Liver (tissue), 9 donors: ENCODE measurements around the gene HSD17B7. TPM values are rescaled to one million over a fixed set of nuclear protein-coding genes. Genes with fewer than 3 reads are reported as not detected.

Source experiments
- DNase-seq: peaks from one replicate; pipeline ENCODE4 v3.0.0-alpha.2; 2017; ENCODE audit warnings: low spot score
- H3K27ac ChIP-seq, 2 donors: one replicate each; pipeline ENCODE4 v1.7.0; 2013; ENCODE audit warnings: inconsistent platforms in 2 of 2, low read length in 2 of 2, control low read depth in 1 of 2, low read depth in 1 of 2, mild to moderate bottlenecking in 1 of 2
- H3K27me3 ChIP-seq, 4 donors: one replicate each; pipeline versions ENCODE4 v1.6.1 to v1.7.0; 2013; ENCODE audit warnings: low read length in 3 of 4, inconsistent platforms in 1 of 4, mild to moderate bottlenecking in 1 of 4, moderate library complexity in 1 of 4; ENCODE audit not compliant: control insufficient read depth in 4 of 4, insufficient read depth in 4 of 4
- H3K36me3 ChIP-seq, 4 donors: one replicate each; pipeline versions ENCODE4 v1.6.1 to v1.7.0; 2013; ENCODE audit warnings: low read length in 3 of 4, mild to moderate bottlenecking in 3 of 4, low read depth in 1 of 4, moderate library complexity in 1 of 4; ENCODE audit not compliant: control insufficient read depth in 4 of 4, insufficient read depth in 3 of 4
- H3K4me1 ChIP-seq, 4 donors: one replicate each; pipeline versions ENCODE4 v1.6.1 to v1.7.0; 2013; ENCODE audit warnings: low read length in 3 of 4, mild to moderate bottlenecking in 3 of 4, moderate library complexity in 1 of 4; ENCODE audit not compliant: control insufficient read depth in 4 of 4, insufficient read depth in 4 of 4
- H3K4me3 ChIP-seq, 3 donors: one replicate each; pipeline versions ENCODE4 v1.6.1 to v1.7.0; 2013; ENCODE audit warnings: low read length in 3 of 3, control low read depth in 1 of 3, low read depth in 1 of 3, mild to moderate bottlenecking in 1 of 3
- H3K9ac ChIP-seq, 2 donors: one replicate each; pipeline ENCODE4 v1.7.0; 2013; ENCODE audit warnings: low read length in 2 of 2, mild to moderate bottlenecking in 2 of 2, moderate library complexity in 2 of 2, control low read depth in 1 of 2, low read depth in 1 of 2
- H3K9me3 ChIP-seq, 4 donors: one replicate each; pipeline versions ENCODE4 v1.6.1 to v1.7.0; 2013; ENCODE audit warnings: low read length in 3 of 4; ENCODE audit not compliant: control insufficient read depth in 4 of 4
- ATF3 ChIP-seq: IDR thresholded peaks from 2 replicates; pipeline ENCODE4 v1.6.1; 2016; ENCODE audit warnings: antibody characterized with exemption
- CTCF ChIP-seq: fragments of 150-350 bp; IDR thresholded peaks from 2 replicates; pipeline ENCODE4 v1.5.1; 2017; ENCODE audit warnings: improper control_type of control experiment, low read depth, low read length; ENCODE audit not compliant: missing input control
- FOXA1 ChIP-seq: IDR thresholded peaks from 2 replicates; pipeline ENCODE4 v1.6.1; 2016; ENCODE audit warnings: antibody characterized with exemption
- FOXA2 ChIP-seq: IDR thresholded peaks from 2 replicates; pipeline ENCODE4 v1.6.1; 2016; ENCODE audit warnings: antibody characterized with exemption
- HNF4A ChIP-seq, 2 donors: conservative IDR thresholded peaks; 2 replicates each; pipeline ENCODE4 v1.6.1; 2016; ENCODE audit warnings: antibody characterized with exemption in 2 of 2, mild to moderate bottlenecking in 2 of 2
- JUND ChIP-seq, 2 donors: IDR thresholded peaks; 2 replicates each; pipeline ENCODE4 v1.6.1; 2016; ENCODE audit warnings: antibody characterized with exemption in 2 of 2
- MAX ChIP-seq: IDR thresholded peaks from 2 replicates; pipeline ENCODE4 v1.6.1; 2016; ENCODE audit warnings: antibody characterized with exemption
- REST ChIP-seq: IDR thresholded peaks from 2 replicates; pipeline ENCODE4 v1.6.1; 2016; ENCODE audit warnings: antibody characterized with exemption, mild to moderate bottlenecking
- RXRA ChIP-seq, 2 donors: IDR thresholded peaks; 2 replicates each; pipeline ENCODE4 v1.6.1; 2017 to 2018; ENCODE audit warnings: antibody characterized with exemption in 2 of 2, mild to moderate bottlenecking in 1 of 2
- SP1 ChIP-seq: IDR thresholded peaks from 2 replicates; pipeline ENCODE4 v1.6.1; 2018; ENCODE audit warnings: antibody characterized with exemption, mild to moderate bottlenecking
- YY1 ChIP-seq: IDR thresholded peaks from 2 replicates; pipeline ENCODE4 v1.6.1; 2016; ENCODE audit warnings: antibody characterized with exemption, mild to moderate bottlenecking
- ZBTB33 ChIP-seq: IDR thresholded peaks from 2 replicates; pipeline ENCODE4 v1.6.1; 2016; ENCODE audit warnings: antibody characterized with exemption
- WGBS: extraction: QIAGEN DNeasy Blood & Tissue Kit; methylation state at CpG from one replicate; pipeline ENCODE4 v1.1.7; 2013; 5-methylcytosine and 5-hydroxymethylcytosine counted together
- polyA plus RNA-seq, 2 donors: library from polyadenylated mRNA; stranded (reverse) in 1 of 2; unstranded in 1 of 2; fragments of 200-250 nt in 1 of 2; fragments of >200 nt in 1 of 2; fragmentation: Nextera tagmentation in 1 of 2; extraction: Ambion mirVana in 1 of 2; gene quantifications; one replicate each; pipeline versions ENCODE4 v1.2.1 to v1.2.3, GENCODE V29; 2013 to 2015
- total RNA-seq, 2 donors: library from RNA; depleted of rRNA; stranded (reverse); fragments of >200 nt; gene quantifications; one replicate each; pipeline ENCODE4 v1.2.3, GENCODE V29; 2014
- donor health status: healthy.
- donor health status: healthy.
- donor health status: healthy.
- donor health status: healthy.
- donor health status: healthy.

HSD17B7 gene
- total and polyA plus RNA-seq, 4 donors = 22.9 to 115 (median 43.5) TPM

- 72% methylated on average over 1 of the region's 1 CpG for WGBS
Observed at GRCh38 chr1:162757476-162757875, 33.0 kb upstream of the HSD17B7 start.

GRCh38 chr1:162765788-162766187 lies 24.7 kb upstream of the HSD17B7 start:
- TF ChIP-seq FOXA2 = no peak
- no peaks in the 10 kb centered on the region for H3K4me1 ChIP-seq
- no peaks in the 10 kb centered on the region for H3K27me3 ChIP-seq
- no peak for DNase-seq
- H3K36me3 ChIP-seq = no peaks in the 10 kb centered on the region
- no peak overlapping the region for H3K27ac ChIP-seq
- WGBS = 93% methylated on average over 1 of the region's 1 CpG
- H3K9ac ChIP-seq = no peak overlapping the region
- H3K4me3 ChIP-seq = no peak overlapping the region
- H3K9me3 ChIP-seq = no peaks in the 10 kb centered on the region

More at GRCh38 chr1:162757476-162757875, 33.0 kb upstream of the HSD17B7 start:
- Histone ChIP-seq H3K4me3 (no peak overlapping the region), H3K9ac (no peak overlapping the region), H3K27me3 (no peaks in the 10 kb centered on the region), H3K4me1 (no peaks in the 10 kb centered on the region), H3K36me3 (no peaks in the 10 kb centered on the region), H3K27ac (no peak overlapping the region), H3K9me3 (no peaks in the 10 kb centered on the region)
- no peak for DNase-seq
- TF ChIP-seq SP1 (no peak), HNF4A (conservative IDR thresholded peaks at IDR 0.05) (no peak), FOXA2 (no peak), YY1 (no peak), REST (no peak), ATF3 (no peak), FOXA1 (no peak), MAX (no peak), JUND (IDR thresholded peaks at IDR 0.05) (no peak), CTCF (no peak)

- Histone ChIP-seq H3K27ac (no peak overlapping the region), H3K27me3 (no peaks in the 10 kb centered on the region), H3K36me3 (no peaks in the 10 kb centered on the region), H3K9me3 (no peaks in the 10 kb centered on the region), H3K4me3 (no peak overlapping the region), H3K4me1 (no peaks in the 10 kb centered on the region), H3K9ac (no peak overlapping the region)
- 93% methylated on average over 4 of the region's 4 CpGs for WGBS
- DNase-seq = no peak
- TF ChIP-seq FOXA1 (no peak), YY1 (no peak), ZBTB33 (no peak), SP1 (no peak), REST (no peak), HNF4A (conservative IDR thresholded peaks at IDR 0.05) (no peak), CTCF (no peak), RXRA (IDR thresholded peaks at IDR 0.05) (no peak)
Observed at GRCh38 chr1:162772571-162773154, 17.8 kb upstream of the HSD17B7 start.
